ENCODE data around the gene CCRL2. TPM values are rescaled to one million over a fixed set of nuclear protein-coding genes. Genes with fewer than 3 reads are reported as not detected.
"Not testable (repeated sequence)": the region's sequence is repeated elsewhere in the genome, so short reads cannot be mapped to it uniquely, and the experiment has no call there.

CCRL2 gene
- polyA plus RNA-seq, 1 donor from 2014 or later = not detected

DNA sequence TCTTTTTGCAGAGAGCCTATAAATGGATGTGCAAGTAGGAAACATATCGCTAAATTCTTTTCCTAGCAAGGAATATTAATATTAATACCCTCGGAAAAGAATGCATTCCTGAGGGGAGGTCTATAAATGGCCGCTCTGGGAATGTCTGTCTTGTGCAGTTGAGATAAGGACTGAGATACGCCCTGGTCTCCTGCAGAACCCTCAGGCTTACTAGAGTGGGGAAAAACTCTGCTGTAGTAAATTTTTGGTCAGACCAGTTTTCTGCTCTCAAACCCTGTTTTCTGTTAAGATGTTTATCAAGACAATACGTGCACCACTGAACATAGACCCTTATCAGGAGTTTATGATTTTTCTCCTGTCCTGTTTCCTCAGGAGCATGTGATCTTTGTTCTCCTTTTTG is 24.8 kb downstream of the CCRL2 start:
- H3K9me2 ChIP-seq (ENCODE audit: insufficient read depth, low read length); H3K4me2 ChIP-seq (ENCODE audit: low read length); H3K27me3 ChIP-seq (ENCODE audit: insufficient read depth, low read depth, low read length): not testable (repeated sequence)

DNA sequence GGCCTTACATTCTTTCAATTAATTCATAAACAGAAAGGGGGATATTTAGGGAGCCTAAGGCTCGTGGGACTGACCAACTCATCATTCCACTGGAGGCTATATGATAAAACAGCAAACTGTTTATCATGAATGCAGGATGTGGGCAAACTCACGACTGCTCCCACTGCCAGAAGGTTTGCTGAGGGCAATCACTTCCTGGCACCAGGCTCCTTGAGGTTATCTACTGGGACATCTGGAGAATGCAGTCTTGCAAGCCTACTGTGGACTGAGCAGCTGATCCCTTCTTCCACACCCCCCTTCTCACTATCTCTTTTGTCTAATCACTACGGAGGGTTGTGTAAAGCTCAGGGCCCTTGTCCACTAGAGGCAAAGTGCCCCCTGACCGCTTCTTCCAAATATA is 26.1 kb downstream of the CCRL2 start:
- H3K27me3 ChIP-seq (ENCODE audit: insufficient read depth, low read depth, low read length); H4K20me1 ChIP-seq (ENCODE audit: insufficient read depth); H3K79me2 ChIP-seq (replicated peaks; ENCODE audit: insufficient read depth, low read length); H3K9ac ChIP-seq (ENCODE audit: low read length); H3K4me3 ChIP-seq (ENCODE audit: low read length); H3K4me2 ChIP-seq (ENCODE audit: low read length); H3K27ac ChIP-seq (ENCODE audit: low read length); H3K36me3 ChIP-seq (ENCODE audit: insufficient read depth, low read length); H3F3A ChIP-seq (ENCODE audit: insufficient read depth, low read length, poor library complexity, severe bottlenecking); H2AFZ ChIP-seq (ENCODE audit: low read depth, low read length); H3K9me3 ChIP-seq (ENCODE audit: low read length); H3K9me2 ChIP-seq (ENCODE audit: insufficient read depth, low read length): not testable (repeated sequence)

More for the DNA sequence above, 24.8 kb downstream of the CCRL2 start:
- not testable (repeated sequence) for H3K9me3 ChIP-seq (ENCODE audit: low read length); H4K20me1 ChIP-seq (ENCODE audit: insufficient read depth); H3K79me2 ChIP-seq (replicated peaks; ENCODE audit: insufficient read depth, low read length); H3K27ac ChIP-seq (ENCODE audit: low read length); H3K36me3 ChIP-seq (ENCODE audit: insufficient read depth, low read length); H2AFZ ChIP-seq (ENCODE audit: low read depth, low read length); H3K9ac ChIP-seq (ENCODE audit: low read length); H3F3A ChIP-seq (ENCODE audit: insufficient read depth, low read length, poor library complexity, severe bottlenecking); H3K4me3 ChIP-seq (ENCODE audit: low read length)

DNA sequence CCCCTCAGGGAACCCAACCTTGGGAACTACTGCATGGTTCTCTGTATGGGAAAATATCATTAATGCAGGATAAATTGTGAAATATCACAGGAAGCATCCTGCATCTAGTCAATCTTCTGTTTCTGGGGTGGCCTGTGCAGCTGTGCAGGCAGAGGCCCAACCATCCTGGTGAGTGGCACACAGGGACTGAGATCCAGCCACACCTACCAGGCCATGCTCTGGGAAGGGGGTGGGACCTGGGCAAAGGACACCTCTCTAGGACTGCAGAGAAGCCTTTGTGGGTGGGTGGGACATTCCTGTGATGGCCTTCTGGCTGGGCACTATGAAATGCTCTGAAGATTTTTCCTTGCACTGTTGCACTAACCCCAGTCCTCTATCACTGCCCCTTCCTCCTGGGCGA is 26.8 kb downstream of the CCRL2 start:
- no peak overlapping the region for H3K4me3 ChIP-seq (ENCODE audit: low read length)
- H3K4me2 ChIP-seq (ENCODE audit: low read length) = no peak overlapping the region
- no peaks in the 10 kb centered on the region for H3K27me3 ChIP-seq (ENCODE audit: insufficient read depth, low read depth, low read length)
- no peaks in the 10 kb centered on the region for H3K36me3 ChIP-seq (ENCODE audit: insufficient read depth, low read length)
- TF ChIP-seq RAD21 (conservative IDR thresholded peaks at IDR 0.05) = no peak
- no peak for TF ChIP-seq EP300 (conservative IDR thresholded peaks at IDR 0.05; ENCODE audit: poor library complexity, severe bottlenecking)
- TF ChIP-seq TAF1 (IDR thresholded peaks at IDR 0.05; ENCODE audit: low read depth) = no peak
- TF ChIP-seq SMC3 (conservative IDR thresholded peaks at IDR 0.05; ENCODE audit: poor library complexity) = no peak
- TF ChIP-seq, protein P1, sequence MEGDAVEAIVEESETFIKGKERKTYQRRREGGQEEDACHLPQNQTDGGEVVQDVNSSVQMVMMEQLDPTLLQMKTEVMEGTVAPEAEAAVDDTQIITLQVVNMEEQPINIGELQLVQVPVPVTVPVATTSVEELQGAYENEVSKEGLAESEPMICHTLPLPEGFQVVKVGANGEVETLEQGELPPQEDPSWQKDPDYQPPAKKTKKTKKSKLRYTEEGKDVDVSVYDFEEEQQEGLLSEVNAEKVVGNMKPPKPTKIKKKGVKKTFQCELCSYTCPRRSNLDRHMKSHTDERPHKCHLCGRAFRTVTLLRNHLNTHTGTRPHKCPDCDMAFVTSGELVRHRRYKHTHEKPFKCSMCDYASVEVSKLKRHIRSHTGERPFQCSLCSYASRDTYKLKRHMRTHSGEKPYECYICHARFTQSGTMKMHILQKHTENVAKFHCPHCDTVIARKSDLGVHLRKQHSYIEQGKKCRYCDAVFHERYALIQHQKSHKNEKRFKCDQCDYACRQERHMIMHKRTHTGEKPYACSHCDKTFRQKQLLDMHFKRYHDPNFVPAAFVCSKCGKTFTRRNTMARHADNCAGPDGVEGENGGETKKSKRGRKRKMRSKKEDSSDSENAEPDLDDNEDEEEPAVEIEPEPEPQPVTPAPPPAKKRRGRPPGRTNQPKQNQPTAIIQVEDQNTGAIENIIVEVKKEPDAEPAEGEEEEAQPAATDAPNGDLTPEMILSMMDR (IDR thresholded peaks at IDR 0.05; ENCODE audit: poor library complexity, severe bottlenecking) = no peak
- TF ChIP-seq MXI1 (conservative IDR thresholded peaks at IDR 0.05; ENCODE audit: poor library complexity, severe bottlenecking) = no peak
- no peaks in the 10 kb centered on the region for H3K9me2 ChIP-seq (ENCODE audit: insufficient read depth, low read length)
- H2AFZ ChIP-seq (ENCODE audit: low read depth, low read length) = no peak overlapping the region
- H3K27ac ChIP-seq (ENCODE audit: low read length) = no peak overlapping the region
- no peak overlapping the region for H3K9ac ChIP-seq (ENCODE audit: low read length)
- no peaks in the 10 kb centered on the region for H3K9me3 ChIP-seq (ENCODE audit: low read length)
- no peaks in the 10 kb centered on the region for H3F3A ChIP-seq (ENCODE audit: insufficient read depth, low read length, poor library complexity, severe bottlenecking)
- no peaks in the 10 kb centered on the region for H4K20me1 ChIP-seq (ENCODE audit: insufficient read depth)
- no peaks in the 10 kb centered on the region for H3K79me2 ChIP-seq (replicated peaks; ENCODE audit: insufficient read depth, low read length)

DNA sequence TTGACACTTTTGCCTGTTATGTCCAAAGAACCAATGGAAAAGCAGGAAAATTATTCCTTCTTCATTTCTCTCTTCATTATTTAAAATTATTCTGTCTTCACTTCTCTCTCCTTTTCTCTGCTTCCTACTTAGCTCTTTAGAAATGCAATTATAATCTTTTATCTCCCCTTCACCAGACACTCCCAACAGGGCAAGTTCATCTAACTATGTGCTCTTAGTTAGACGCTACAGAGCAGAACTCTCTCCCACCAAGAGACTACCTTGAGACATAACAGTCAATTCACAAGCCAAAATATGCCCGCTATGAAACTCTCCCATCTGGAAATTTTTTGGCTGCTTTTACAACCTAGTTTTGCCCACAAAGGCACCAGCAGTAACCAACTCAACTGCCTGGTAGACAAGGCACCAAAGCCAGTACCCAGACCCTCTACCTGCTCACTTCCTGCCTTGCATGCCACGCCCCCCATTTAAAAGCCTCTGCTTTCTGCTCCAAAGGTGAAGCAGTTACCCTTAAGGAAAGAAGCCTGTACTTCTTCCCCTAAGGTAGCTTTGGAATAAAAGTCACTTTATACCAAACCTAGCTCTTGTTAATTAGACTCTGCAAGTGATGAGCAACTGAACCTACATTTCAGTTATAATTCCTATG is 28.1 kb downstream of the CCRL2 start:
- Histone ChIP-seq H3K9me3 (ENCODE audit: low read length) (no peaks in the 10 kb centered on the region), H2AFZ (ENCODE audit: low read depth, low read length) (no peak overlapping the region)

More for the DNA sequence above, 28.1 kb downstream of the CCRL2 start:
- Histone ChIP-seq H4K20me1 (ENCODE audit: insufficient read depth) (no peaks in the 10 kb centered on the region), H3K79me2 (replicated peaks; ENCODE audit: insufficient read depth, low read length) (no peaks in the 10 kb centered on the region), H3K9ac (ENCODE audit: low read length) (no peak overlapping the region), H3K27me3 (ENCODE audit: insufficient read depth, low read depth, low read length) (no peaks in the 10 kb centered on the region), H3K9me2 (ENCODE audit: insufficient read depth, low read length) (no peaks in the 10 kb centered on the region), H3K4me3 (ENCODE audit: low read length) (no peak overlapping the region), H3K27ac (ENCODE audit: low read length) (no peak overlapping the region), H3K4me2 (ENCODE audit: low read length) (no peak overlapping the region), H3F3A (ENCODE audit: insufficient read depth, low read length, poor library complexity, severe bottlenecking) (no peaks in the 10 kb centered on the region), H3K36me3 (ENCODE audit: insufficient read depth, low read length) (no peaks in the 10 kb centered on the region)
- TF ChIP-seq POLR2AphosphoS5 (IDR thresholded peaks at IDR 0.05) = no peak
- TF ChIP-seq EZH2 (IDR thresholded peaks at IDR 0.05; ENCODE audit: borderline replicate concordance, insufficient read depth, low read length, poor library complexity, severe bottlenecking) = no peak
- no peak for TF ChIP-seq TAF1 (IDR thresholded peaks at IDR 0.05; ENCODE audit: low read depth)
- TF ChIP-seq, protein P1 (IDR thresholded peaks at IDR 0.05; ENCODE audit: poor library complexity, severe bottlenecking) = no peak
- no peak for TF ChIP-seq MXI1 (conservative IDR thresholded peaks at IDR 0.05; ENCODE audit: poor library complexity, severe bottlenecking)
- no peak for TF ChIP-seq RAD21 (conservative IDR thresholded peaks at IDR 0.05)
- no peak for TF ChIP-seq EP300 (conservative IDR thresholded peaks at IDR 0.05; ENCODE audit: poor library complexity, severe bottlenecking)
- no peak for TF ChIP-seq SMC3 (conservative IDR thresholded peaks at IDR 0.05; ENCODE audit: poor library complexity)
- TF ChIP-seq, protein P2, sequence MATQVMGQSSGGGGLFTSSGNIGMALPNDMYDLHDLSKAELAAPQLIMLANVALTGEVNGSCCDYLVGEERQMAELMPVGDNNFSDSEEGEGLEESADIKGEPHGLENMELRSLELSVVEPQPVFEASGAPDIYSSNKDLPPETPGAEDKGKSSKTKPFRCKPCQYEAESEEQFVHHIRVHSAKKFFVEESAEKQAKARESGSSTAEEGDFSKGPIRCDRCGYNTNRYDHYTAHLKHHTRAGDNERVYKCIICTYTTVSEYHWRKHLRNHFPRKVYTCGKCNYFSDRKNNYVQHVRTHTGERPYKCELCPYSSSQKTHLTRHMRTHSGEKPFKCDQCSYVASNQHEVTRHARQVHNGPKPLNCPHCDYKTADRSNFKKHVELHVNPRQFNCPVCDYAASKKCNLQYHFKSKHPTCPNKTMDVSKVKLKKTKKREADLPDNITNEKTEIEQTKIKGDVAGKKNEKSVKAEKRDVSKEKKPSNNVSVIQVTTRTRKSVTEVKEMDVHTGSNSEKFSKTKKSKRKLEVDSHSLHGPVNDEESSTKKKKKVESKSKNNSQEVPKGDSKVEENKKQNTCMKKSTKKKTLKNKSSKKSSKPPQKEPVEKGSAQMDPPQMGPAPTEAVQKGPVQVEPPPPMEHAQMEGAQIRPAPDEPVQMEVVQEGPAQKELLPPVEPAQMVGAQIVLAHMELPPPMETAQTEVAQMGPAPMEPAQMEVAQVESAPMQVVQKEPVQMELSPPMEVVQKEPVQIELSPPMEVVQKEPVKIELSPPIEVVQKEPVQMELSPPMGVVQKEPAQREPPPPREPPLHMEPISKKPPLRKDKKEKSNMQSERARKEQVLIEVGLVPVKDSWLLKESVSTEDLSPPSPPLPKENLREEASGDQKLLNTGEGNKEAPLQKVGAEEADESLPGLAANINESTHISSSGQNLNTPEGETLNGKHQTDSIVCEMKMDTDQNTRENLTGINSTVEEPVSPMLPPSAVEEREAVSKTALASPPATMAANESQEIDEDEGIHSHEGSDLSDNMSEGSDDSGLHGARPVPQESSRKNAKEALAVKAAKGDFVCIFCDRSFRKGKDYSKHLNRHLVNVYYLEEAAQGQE (IDR thresholded peaks at IDR 0.05; ENCODE audit: borderline replicate concordance) = no peak

All from neural cell (in vitro differentiated cells).